A549 (cell line): Measurements from ENCODE around the gene PPOX. TPM values are rescaled to one million over a fixed set of nuclear protein-coding genes. Genes with fewer than 3 reads are reported as not detected.

ENCODE experiments used
- ATAC-seq, 2 experiments: fragments of 200-7000 bp in 1 of 2; fragments of >200 bp in 1 of 2; cut with Nextera tagmentation in 1 of 2; cut with Tn5 transposase in 1 of 2; 3 replicates each; pipeline versions ENCODE4 v1.8.0 to v1.9.1; 2018 to 2020; ENCODE audit warnings: mild to moderate bottlenecking in 1 of 2, moderate library complexity in 1 of 2
- CTCF ChIA-PET: fragments of 300-600 bp; sonication (Branson Sonifier 250); formaldehyde crosslinking; extraction: SDS; loops from one replicate; lab custom pipeline; 2021; ENCODE audit warnings: antibody characterized with exemption, inconsistent platforms; lab: Yijun Ruan, JAX
- POLR2A ChIA-PET: fragments of 350-600 bp; formaldehyde crosslinking; extraction: SDS; loops from one replicate; lab custom pipeline; 2021; ENCODE audit warnings: antibody characterized with exemption, inconsistent platforms; lab: Yijun Ruan, JAX
- DNase-seq, 2 experiments: peaks; one replicate each; pipeline versions ENCODE4 v3.0.0 to v3.0.0-alpha.2; 2011 to 2016; ENCODE audit warnings: low read depth in 1 of 2, low spot score in 1 of 2
- FAIRE-seq: peaks from 2 replicates; lab custom pipeline; 2011; peaks lifted over from hg19 to GRCh38; lab: Jason Lieb, UNC
- H3K27ac ChIP-seq, 2 experiments: fragments of >200 bp; sonication (Bioruptor Twin); formaldehyde crosslinking; 3 replicates each; pipeline ENCODE4 v1.5.1; 2016 to 2017
- H3K4me1 ChIP-seq: fragments of >200 bp; sonication (Bioruptor Twin); formaldehyde crosslinking; 3 replicates; pipeline ENCODE4 v1.6.1; 2016
- H3K4me2 ChIP-seq: fragments of >200 bp; sonication (Bioruptor Twin); formaldehyde crosslinking; 3 replicates; pipeline ENCODE4 v1.6.1; 2016
- H3K4me3 ChIP-seq: fragments of >200 bp; sonication (Bioruptor Twin); formaldehyde crosslinking; 3 replicates; pipeline ENCODE4 v1.5.1; 2016
- H3K9me3 ChIP-seq: fragments of >200 bp; sonication (Bioruptor Twin); formaldehyde crosslinking; 3 replicates; pipeline ENCODE4 v1.6.1; 2016
- CBX8 ChIP-seq: fragments of 200-600 bp; sonication (generic); IDR thresholded peaks from 2 replicates; pipeline ENCODE4 v1.6.1; 2016
- GATA3 ChIP-seq: IDR thresholded peaks from 2 replicates; pipeline ENCODE4 v1.6.1; 2012; ENCODE audit warnings: borderline replicate concordance
- HDAC2 ChIP-seq: fragments of 200-600 bp; sonication (generic); IDR thresholded peaks from 2 replicates; pipeline ENCODE4 v1.6.1; 2016
- HEYL ChIP-seq: fragments of 250-450 bp; sonication (Bioruptor Pico); IDR thresholded peaks from 2 replicates; pipeline ENCODE4 v1.8.0; 2021; ENCODE audit warnings: mild to moderate bottlenecking, moderate library complexity
- HOXA7 ChIP-seq: fragments of 250-450 bp; sonication (Bioruptor Pico); IDR thresholded peaks from 2 replicates; pipeline ENCODE4 v1.5.0; 2020; ENCODE audit warnings: mild to moderate bottlenecking, moderate library complexity
- HOXB5 ChIP-seq: fragments of 250-450 bp; sonication (Bioruptor Pico); IDR thresholded peaks from 2 replicates; pipeline ENCODE4 v1.5.0; 2020; ENCODE audit warnings: mild to moderate bottlenecking, moderate library complexity
- MYC ChIP-seq: IDR thresholded peaks from 2 replicates; pipeline ENCODE4 v1.6.1; 2012; ENCODE audit warnings: mild to moderate bottlenecking, inconsistent platforms, low read length, improper control_type of control experiment, borderline replicate concordance
- NPAS2 ChIP-seq: fragments of 250-450 bp; sonication (Bioruptor Pico); IDR thresholded peaks from 2 replicates; pipeline ENCODE4 v1.8.0; 2022; ENCODE audit warnings: mild to moderate bottlenecking, moderate library complexity, borderline replicate concordance
- PHF8 ChIP-seq: fragments of 200-600 bp; sonication (generic); IDR thresholded peaks from 2 replicates; pipeline ENCODE4 v1.6.1; 2016; ENCODE audit warnings: low read depth, mild to moderate bottlenecking, antibody characterized with exemption, moderate library complexity, borderline replicate concordance
- RAD21 ChIP-seq, 2 experiments: fragments of >200 bp in 1 of 2; sonication (Bioruptor Twin) in 1 of 2; formaldehyde crosslinking in 1 of 2; IDR thresholded peaks in 1 of 2; conservative IDR thresholded peaks in 1 of 2; 2 replicates in 1 of 2; 3 replicates in 1 of 2; pipeline ENCODE4 v1.6.1; 2012 to 2018; ENCODE audit warnings: inconsistent platforms in 1 of 2
- RNF2 ChIP-seq: fragments of 200-600 bp; sonication (generic); IDR thresholded peaks from 2 replicates; pipeline ENCODE4 v1.6.1; 2016; ENCODE audit warnings: low read depth, mild to moderate bottlenecking, antibody characterized with exemption, moderate library complexity, borderline replicate concordance
- TFCP2L1 ChIP-seq: fragments of 250-450 bp; sonication (Bioruptor Pico); IDR thresholded peaks from 2 replicates; pipeline ENCODE4 v1.5.0; 2021; ENCODE audit warnings: mild to moderate bottlenecking
- TP53 ChIP-seq: fragments of 250-450 bp; sonication (Bioruptor Pico); IDR thresholded peaks from 2 replicates; pipeline ENCODE4 v1.5.0; 2021; ENCODE audit warnings: mild to moderate bottlenecking, moderate library complexity
- ZNF302 ChIP-seq: fragments of 250-450 bp; sonication (Bioruptor Pico); IDR thresholded peaks from 2 replicates; pipeline ENCODE4 v1.9.0; 2021; ENCODE audit warnings: inconsistent platforms, mild to moderate bottlenecking, moderate library complexity
- WGBS: methylation state at CpG from one replicate; pipeline ENCODE4 v1.1.6; 2017; ENCODE audit errors: missing lambda C conversion rate; 5-methylcytosine and 5-hydroxymethylcytosine counted together
- polyA plus RNA-seq, 4 experiments: library from polyadenylated mRNA; depleted of rRNA in 3 of 4; stranded (reverse); fragments of >200 nt; fragmentation: RNase III in 1 of 4; extraction: RNeasy Plus Mini Kit Qiagen cat#74134 plus additional on column Dnase treatment in 1 of 4; gene quantifications; 2 replicates in 3 of 4; 3 replicates in 1 of 4; pipeline ENCODE4 v1.2.3, GENCODE V29; 2011 to 2017
- TF ChIP-seq, protein P1 (sequence below): IDR thresholded peaks from 2 replicates; pipeline ENCODE4 v1.6.1; 2012
- TF ChIP-seq, protein P2 (sequence below): fragments of 250-450 bp; sonication (Bioruptor Pico); IDR thresholded peaks from 2 replicates; pipeline ENCODE4 v1.5.0; 2020; ENCODE audit warnings: low read depth, mild to moderate bottlenecking, moderate library complexity
- TF ChIP-seq, protein P3 (sequence below): fragments of 250-450 bp; sonication (Bioruptor Pico); IDR thresholded peaks from 2 replicates; pipeline ENCODE4 v1.5.0; 2021; ENCODE audit warnings: mild to moderate bottlenecking, moderate library complexity, borderline replicate concordance
- TF ChIP-seq, protein P4 (sequence below): fragments of 200-600 bp; sonication (generic); IDR thresholded peaks from 2 replicates; pipeline ENCODE4 v1.6.1; 2016; ENCODE audit warnings: antibody characterized with exemption, mild to moderate bottlenecking, moderate library complexity

PPOX gene
- polyA plus RNA-seq, 2 of the 4 experiments (the other 2 are of a cell fraction), result 13.8 to 14.1 TPM

DNA sequence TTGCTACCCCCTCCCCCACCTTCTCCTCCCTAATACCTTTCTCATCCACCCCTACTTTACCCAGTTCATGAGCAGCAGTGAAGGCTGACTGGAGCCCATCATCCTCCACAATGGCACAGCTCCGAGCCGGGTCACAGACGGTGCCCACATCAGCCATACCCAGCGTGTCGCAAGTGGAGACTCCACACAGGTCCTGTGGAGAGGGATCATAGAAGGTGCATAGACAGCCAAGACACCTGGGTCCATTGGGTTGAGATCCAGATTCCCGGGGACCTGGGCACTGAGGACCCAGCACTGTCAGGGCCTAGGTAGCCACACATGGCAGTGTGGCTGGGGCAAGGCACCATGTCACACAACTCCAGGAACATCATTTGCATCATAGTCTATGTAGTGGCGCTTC is 29.9 kb downstream of the PPOX start:
- no peak for DNase-seq
- H3K9me3 ChIP-seq, result no peaks in the 10 kb centered on the region
- WGBS, result 82% methylated on average over 6 of the region's 7 CpGs
- ChIA-PET POLR2A (no interaction called here), CTCF (interaction anchor here (0.9 to 18.8 kb wide), 3 partner anchors 20 to 187 kb away, joined by 3 to 200 read pairs (median 7); partner anchors contain the start of gene PPOX)
- TF ChIP-seq GATA3, result no peak
- no peak overlapping the region for H3K4me2 ChIP-seq
- FAIRE-seq, result no peak
- H3K27ac ChIP-seq, result no peak overlapping the region
- no peak for ATAC-seq
- peaks cover 15% of the 10 kb centered on the region for H3K4me1 ChIP-seq
- H3K4me3 ChIP-seq, result no peak overlapping the region

DNA sequence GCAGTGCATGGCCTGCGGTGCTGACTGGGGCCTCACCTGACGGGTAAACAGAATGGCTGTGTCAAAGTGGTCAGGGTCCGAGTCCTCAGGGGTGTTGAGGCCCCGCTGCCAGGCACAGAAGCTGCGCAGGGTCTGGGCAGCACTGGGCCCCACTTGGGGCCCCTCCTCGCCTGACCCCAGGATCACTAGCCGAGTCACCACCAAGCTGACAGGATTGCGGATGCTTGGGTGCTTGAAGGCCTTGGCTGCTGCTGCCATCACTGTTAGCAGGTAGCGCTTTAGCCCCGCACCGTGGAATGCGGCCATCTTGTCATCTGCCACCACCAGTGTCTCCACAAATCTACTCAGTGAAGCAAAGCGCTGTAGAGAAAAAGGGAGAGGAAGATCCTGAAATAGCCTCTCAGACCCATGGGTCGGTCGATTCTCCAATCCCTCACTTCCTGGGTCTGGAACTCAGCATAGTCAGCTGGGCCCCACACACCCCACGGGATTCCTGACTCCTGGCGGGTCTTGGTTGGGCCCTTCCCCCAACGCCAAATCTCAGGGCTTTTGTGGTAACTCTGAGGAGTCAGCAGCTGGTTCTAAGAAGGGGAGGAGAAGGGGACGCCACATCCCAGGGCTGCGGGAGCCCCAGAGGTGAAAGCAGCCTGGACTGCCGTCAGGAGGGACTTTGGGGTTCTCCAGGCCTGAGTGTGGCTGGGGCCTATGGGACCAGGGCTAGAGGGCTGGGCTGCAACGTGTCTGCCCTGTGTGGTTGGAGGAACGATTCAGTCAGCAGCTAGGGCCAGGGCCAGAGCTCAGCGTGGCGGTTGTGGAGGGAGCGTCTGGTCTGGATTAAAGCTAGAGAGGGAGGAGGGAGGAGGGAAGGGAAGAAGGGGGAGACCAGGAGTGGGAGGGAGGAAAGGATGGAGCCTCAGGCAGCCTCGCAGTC is 30.6 kb downstream of the PPOX start:
- Histone ChIP-seq H3K4me3 (no peak overlapping the region), H3K4me1 (peaks cover 21% of the 10 kb centered on the region), H3K4me2 (no peak overlapping the region), H3K27ac (no peak overlapping the region), H3K9me3 (no peaks in the 10 kb centered on the region)
- ChIA-PET CTCF (interaction anchor here (0.9 to 18.8 kb wide), 5 partner anchors 10 to 187 kb away, joined by 3 to 200 read pairs (median 7); partner anchors contain the start of genes PPOX and TOMM40L), POLR2A (no interaction called here)
- FAIRE-seq, result no peak
- no peak for DNase-seq
- ATAC-seq, result no peak
- TF ChIP-seq HDAC2 (no peak), NPAS2 (CRISPR knock-in tag) (no peak), HOXA7 (CRISPR knock-in tag) (no peak), GATA3 (no peak), TFCP2L1 (CRISPR knock-in tag) (no peak), ZNF302 (CRISPR knock-in tag) (no peak)
- TF ChIP-seq, protein P1, sequence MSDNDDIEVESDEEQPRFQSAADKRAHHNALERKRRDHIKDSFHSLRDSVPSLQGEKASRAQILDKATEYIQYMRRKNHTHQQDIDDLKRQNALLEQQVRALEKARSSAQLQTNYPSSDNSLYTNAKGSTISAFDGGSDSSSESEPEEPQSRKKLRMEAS, result no peak
- TF ChIP-seq, protein P2, sequence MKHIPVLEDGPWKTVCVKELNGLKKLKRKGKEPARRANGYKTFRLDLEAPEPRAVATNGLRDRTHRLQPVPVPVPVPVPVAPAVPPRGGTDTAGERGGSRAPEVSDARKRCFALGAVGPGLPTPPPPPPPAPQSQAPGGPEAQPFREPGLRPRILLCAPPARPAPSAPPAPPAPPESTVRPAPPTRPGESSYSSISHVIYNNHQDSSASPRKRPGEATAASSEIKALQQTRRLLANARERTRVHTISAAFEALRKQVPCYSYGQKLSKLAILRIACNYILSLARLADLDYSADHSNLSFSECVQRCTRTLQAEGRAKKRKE, result no peak
- WGBS, result 84% methylated on average over 27 of the region's 27 CpGs

DNA sequence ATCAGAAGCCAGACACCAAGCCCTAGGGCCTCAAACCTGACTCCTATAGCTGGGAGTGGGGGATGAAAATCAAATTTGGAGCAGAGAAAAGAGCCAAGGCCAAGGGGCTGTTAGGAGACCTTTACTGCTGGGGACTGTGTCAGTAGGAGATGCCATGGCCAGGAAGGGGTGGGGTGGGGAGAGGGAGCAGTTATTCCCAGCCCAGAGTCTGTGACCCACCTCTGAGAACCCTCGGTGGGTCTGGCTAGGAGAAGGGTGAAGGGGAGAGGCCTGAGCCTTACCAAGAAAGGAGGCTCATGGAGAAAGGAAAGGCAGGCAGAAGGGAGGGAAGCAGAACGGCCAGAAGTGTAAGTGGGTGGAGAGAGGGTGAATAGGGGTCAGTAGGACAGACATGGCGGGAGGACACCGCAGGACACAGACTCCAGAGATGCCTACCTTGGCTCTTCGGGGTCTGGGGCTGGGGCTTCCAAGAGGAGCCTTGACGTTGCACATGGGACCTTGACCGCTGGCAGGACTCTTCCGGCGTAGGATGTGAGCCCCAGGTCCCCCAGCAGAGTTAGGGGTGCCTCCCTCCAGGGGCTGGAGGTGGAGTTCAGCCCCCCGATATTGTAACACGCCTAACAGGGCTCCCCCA is 31.5 kb downstream of the PPOX start:
- DNase-seq (no peak), ATAC-seq (no peak)
- no peak overlapping the region for H3K4me3 ChIP-seq
- POLR2A ChIA-PET, result no interaction called here
- 82% methylated on average over 11 of the region's 11 CpGs for WGBS
- CTCF ChIA-PET, result interaction anchor here (1.0 to 18.8 kb wide), 5 partner anchors 9 to 186 kb away, joined by 4 to 200 read pairs (median 7); partner anchors contain the start of genes PPOX and TOMM40L
- TF ChIP-seq HOXB5, result no peak
- no peak for TF ChIP-seq MYC
- TF ChIP-seq, all 56 proteins: peak for 0
- no peak overlapping the region for H3K4me2 ChIP-seq
- H3K9me3 ChIP-seq, result no peaks in the 10 kb centered on the region
- H3K27ac ChIP-seq, result no peak overlapping the region
- peaks cover 21% of the 10 kb centered on the region for H3K4me1 ChIP-seq
- no peak for FAIRE-seq

DNA sequence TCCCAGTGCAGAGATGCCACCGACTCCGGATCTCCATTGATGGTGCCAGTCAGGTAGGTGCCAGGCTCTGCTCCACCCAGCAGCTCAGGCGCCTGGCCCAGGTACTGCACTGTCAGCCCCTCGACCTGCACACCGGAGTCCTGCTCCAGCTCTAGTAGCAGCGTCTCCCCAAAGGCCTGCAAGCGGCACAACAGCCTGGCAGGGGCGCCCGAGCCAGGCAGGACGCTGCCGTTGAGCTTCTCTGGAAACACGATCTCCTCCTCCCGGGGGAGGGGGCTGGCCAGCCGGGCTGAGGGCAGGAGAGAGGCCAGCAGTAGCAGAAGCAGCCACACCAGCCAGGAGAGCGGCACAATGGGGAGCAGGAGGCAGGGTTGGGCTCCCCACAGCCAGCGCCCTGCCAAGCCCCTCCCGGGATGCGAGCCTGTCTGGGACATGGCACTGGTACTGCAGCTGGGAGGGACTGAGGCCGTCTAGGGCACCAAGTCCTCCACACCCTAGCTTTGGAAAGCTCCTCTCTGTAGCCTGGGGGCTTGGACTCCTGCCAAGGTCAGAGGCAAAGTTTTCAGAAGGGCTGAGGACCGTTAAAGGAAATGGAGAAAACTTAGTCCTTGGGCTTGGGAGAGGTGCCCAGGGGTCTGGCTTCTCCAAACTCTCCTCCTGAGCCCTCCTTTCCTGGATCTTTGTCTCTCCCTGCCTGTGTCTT is 32.1 kb downstream of the PPOX start:
- Histone ChIP-seq H3K4me2 (no peak overlapping the region), H3K4me1 (peaks cover 25% of the 10 kb centered on the region), H3K27ac (peak overlapping the region in 1 of 2 experiments; percentile 42; a peak in 1 of 6 replicates), H3K9me3 (no peaks in the 10 kb centered on the region), H3K4me3 (no peak overlapping the region)
- no peak for FAIRE-seq
- POLR2A ChIA-PET, result no interaction called here
- CTCF ChIA-PET, result interaction anchor here (0.8 to 18.8 kb wide), 7 partner anchors 8 to 185 kb away, joined by 3 to 200 read pairs (median 5); partner anchors contain the start of genes PPOX and TOMM40L
- 58% methylated on average over 16 of the region's 20 CpGs for WGBS
- no peak for DNase-seq
- no peak for ATAC-seq
- no peak for TF ChIP-seq RAD21 (conservative IDR thresholded peaks at IDR 0.05 in 1 of 2, IDR thresholded peaks at IDR 0.05 in 1 of 2)
- TF ChIP-seq CBX8, result no peak
- no peak for TF ChIP-seq RNF2
- TF ChIP-seq, protein P3, sequence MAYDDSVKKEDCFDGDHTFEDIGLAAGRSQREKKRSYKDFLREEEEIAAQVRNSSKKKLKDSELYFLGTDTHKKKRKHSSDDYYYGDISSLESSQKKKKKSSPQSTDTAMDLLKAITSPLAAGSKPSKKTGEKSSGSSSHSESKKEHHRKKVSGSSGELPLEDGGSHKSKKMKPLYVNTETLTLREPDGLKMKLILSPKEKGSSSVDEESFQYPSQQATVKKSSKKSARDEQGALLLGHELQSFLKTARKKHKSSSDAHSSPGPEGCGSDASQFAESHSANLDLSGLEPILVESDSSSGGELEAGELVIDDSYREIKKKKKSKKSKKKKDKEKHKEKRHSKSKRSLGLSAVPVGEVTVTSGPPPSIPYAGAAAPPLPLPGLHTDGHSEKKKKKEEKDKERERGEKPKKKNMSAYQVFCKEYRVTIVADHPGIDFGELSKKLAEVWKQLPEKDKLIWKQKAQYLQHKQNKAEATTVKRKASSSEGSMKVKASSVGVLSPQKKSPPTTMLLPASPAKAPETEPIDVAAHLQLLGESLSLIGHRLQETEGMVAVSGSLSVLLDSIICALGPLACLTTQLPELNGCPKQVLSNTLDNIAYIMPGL, result no peak
- TF ChIP-seq HEYL (CRISPR knock-in tag), result no peak
- no peak for TF ChIP-seq GATA3
- no peak for TF ChIP-seq PHF8
- TF ChIP-seq, protein P4, sequence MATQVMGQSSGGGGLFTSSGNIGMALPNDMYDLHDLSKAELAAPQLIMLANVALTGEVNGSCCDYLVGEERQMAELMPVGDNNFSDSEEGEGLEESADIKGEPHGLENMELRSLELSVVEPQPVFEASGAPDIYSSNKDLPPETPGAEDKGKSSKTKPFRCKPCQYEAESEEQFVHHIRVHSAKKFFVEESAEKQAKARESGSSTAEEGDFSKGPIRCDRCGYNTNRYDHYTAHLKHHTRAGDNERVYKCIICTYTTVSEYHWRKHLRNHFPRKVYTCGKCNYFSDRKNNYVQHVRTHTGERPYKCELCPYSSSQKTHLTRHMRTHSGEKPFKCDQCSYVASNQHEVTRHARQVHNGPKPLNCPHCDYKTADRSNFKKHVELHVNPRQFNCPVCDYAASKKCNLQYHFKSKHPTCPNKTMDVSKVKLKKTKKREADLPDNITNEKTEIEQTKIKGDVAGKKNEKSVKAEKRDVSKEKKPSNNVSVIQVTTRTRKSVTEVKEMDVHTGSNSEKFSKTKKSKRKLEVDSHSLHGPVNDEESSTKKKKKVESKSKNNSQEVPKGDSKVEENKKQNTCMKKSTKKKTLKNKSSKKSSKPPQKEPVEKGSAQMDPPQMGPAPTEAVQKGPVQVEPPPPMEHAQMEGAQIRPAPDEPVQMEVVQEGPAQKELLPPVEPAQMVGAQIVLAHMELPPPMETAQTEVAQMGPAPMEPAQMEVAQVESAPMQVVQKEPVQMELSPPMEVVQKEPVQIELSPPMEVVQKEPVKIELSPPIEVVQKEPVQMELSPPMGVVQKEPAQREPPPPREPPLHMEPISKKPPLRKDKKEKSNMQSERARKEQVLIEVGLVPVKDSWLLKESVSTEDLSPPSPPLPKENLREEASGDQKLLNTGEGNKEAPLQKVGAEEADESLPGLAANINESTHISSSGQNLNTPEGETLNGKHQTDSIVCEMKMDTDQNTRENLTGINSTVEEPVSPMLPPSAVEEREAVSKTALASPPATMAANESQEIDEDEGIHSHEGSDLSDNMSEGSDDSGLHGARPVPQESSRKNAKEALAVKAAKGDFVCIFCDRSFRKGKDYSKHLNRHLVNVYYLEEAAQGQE, result no peak
- TF ChIP-seq TP53 (CRISPR knock-in tag), result no peak
